Astrocyte (in vitro differentiated cells and primary cell): ENCODE measurements around the gene CPLX3.

Experiments
- CTCF ChIP-seq: IDR thresholded peaks from 2 replicates; pipeline ENCODE4 v1.5.1; 2011; ENCODE audit warnings: low read depth, mild to moderate bottlenecking, inconsistent platforms, low read length, moderate library complexity; ENCODE audit not compliant: insufficient read depth
- EZH2 ChIP-seq: IDR thresholded peaks from 2 replicates; pipeline ENCODE4 v1.6.1; 2012; ENCODE audit warnings: mild to moderate bottlenecking, low read length, inconsistent platforms; ENCODE audit not compliant: insufficient read depth

DNA sequence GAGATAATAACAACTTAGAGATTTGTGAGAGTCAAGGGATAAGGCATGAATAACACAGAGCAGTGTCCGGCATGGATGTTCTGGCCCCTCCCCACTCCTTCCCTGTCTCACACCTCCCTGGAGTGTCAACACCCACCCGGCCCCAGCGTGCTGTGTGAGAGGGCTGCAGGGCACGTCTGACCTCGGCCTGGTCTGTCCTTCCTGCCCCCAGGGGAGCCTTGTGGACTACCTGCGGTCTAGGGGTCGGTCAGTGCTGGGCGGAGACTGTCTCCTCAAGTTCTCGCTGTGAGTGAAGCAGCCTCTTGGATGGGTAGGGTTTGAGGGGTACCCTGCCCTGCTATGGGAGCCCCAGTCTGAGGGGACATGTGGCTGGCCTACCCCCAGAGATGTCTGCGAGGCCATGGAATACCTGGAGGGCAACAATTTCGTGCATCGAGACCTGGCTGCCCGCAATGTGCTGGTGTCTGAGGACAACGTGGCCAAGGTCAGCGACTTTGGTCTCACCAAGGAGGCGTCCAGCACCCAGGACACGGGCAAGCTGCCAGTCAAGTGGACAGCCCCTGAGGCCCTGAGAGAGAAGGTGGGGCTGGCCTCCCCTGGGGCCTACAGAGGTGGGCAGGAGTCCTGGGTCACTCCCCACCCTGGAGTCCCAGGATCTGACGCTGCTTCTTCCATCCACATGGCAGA, 25.0 kb upstream of the CPLX3 start:
- TF ChIP-seq CTCF (no peak), EZH2 (no peak)
